Astrocyte of the spinal cord (primary cell): ENCODE results near the gene PXMP2.

Experiments
- DNase-seq: peaks from one replicate; pipeline ENCODE4 v3.0.0; 2011; ENCODE audit warnings: low read depth, low spot score
- H3K4me3 ChIP-seq: 2 replicates; pipeline ENCODE4 v1.5.1; 2011; ENCODE audit warnings: low read depth, mild to moderate bottlenecking, low read length, moderate library complexity
- in situ Hi-C: cut with HindIII; loops from 2 replicates; pipeline ENCODE4 v1.10.0; 2017; ENCODE audit warnings: low sequenced_read_pairs
- TF ChIP-seq, protein P1 (sequence below): IDR thresholded peaks from 2 replicates; pipeline ENCODE4 v1.5.1; 2012; ENCODE audit warnings: low read depth, mild to moderate bottlenecking, low read length, inconsistent platforms

The PXMP2 gene

DNA sequence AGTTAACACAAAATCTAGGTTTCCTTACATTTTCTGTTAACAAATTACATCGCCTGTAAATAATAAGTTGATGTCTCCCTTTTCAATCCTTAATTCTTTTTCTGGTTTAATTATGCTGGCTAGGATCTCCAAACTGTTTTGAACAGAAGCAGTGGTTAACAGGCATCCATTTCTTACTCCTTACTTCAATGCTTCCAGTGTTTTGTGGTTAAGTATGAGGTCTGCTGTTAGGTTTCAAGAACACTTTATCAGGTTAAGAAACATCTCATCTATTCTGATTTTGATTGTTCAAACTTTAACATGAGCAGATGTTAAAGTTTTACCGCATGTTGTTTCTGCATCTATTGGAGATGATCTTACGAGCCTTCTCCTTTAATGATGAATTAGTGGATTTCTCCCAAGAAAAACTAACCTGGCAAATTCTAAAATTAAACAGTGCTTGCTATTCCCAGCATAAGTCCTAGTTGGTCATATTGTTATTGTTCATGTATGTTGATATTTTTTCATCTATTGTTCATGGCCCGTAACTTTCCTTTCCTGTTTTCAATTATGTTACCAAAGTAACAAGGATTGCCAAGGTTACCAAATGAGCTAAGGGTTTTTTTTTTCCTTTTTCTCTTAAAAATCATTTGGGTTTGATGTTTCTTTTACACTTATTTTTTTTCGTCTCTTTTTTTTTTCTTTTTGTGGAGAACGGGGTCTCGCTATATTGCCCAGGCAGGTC is 33.7 kb upstream of the PXMP2 start:
- TF ChIP-seq, protein P1, sequence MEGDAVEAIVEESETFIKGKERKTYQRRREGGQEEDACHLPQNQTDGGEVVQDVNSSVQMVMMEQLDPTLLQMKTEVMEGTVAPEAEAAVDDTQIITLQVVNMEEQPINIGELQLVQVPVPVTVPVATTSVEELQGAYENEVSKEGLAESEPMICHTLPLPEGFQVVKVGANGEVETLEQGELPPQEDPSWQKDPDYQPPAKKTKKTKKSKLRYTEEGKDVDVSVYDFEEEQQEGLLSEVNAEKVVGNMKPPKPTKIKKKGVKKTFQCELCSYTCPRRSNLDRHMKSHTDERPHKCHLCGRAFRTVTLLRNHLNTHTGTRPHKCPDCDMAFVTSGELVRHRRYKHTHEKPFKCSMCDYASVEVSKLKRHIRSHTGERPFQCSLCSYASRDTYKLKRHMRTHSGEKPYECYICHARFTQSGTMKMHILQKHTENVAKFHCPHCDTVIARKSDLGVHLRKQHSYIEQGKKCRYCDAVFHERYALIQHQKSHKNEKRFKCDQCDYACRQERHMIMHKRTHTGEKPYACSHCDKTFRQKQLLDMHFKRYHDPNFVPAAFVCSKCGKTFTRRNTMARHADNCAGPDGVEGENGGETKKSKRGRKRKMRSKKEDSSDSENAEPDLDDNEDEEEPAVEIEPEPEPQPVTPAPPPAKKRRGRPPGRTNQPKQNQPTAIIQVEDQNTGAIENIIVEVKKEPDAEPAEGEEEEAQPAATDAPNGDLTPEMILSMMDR = no peak
- in situ Hi-C loops = no loop called here
- DNase-seq = no peak
- no peak overlapping the region for H3K4me3 ChIP-seq

DNA sequence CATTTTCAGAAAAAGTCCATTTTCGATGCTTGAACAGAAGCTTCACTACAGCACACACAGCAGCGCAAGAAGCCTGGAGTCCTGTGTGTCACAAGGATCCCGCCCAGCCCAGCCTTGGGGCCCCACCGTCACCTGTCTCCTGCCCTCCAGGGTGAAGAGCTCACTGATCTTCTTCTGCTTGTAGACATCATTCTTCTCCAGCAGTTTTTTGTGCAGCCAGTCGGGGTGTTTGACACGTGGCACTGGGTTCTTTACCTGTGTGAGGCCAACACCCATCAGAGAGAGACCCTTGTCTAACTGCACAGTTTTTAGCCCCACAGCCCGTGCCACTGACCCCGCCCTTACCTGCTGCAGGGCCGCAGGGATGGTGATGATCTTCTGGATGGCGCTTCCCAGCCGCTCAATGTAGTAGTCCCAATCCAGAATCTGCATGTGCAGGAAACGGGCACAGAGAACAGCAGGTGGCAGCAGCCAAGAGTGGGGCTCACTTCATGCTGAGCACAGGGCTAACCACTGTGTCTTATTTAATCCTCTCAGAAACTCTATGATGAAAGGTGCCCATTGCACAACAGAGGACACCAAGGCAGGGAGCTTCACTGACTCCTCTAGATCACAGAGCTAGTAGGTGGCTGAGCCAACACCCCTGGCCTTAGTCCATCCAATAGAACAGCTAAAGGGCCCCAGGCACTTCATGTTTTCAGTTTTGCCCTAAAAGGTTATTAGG is 30.2 kb upstream of the PXMP2 start:
- in situ Hi-C loops = no loop called here
- no peak overlapping the region for H3K4me3 ChIP-seq
- DNase-seq = no peak
- TF ChIP-seq, protein P1 = no peak

DNA sequence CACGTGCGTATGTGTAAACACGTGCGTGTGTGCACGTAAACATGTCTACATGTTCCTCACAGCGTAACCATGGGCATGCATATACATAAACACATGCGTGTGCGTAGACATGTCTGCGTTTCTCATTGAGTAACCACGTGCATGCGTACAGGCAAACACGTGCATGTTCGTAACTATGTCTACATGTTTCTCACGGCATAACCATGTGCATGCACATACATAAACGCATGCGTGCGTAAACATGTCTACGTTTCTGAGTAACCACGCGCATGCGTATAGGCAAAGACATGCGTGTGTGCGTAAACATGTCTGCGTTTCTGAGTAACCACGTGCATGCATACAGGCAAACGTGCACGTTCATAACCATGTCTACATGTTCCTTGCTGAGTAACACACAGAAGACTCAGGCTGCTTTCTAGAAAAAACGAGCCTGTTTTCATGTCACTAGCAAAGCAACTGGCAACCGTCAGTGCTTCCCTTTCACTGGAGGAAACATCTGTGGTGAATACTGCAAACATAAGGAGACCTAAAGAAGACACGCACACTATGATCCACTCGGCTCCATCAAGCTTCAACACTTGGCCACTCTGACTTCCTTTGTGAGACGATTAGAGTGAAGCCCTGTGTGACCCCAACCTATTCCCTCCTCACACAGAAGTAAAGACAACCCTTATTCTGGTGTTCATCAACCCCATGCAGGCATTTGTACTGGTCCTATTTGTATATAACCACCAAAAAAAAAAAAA is 29.1 kb upstream of the PXMP2 start:
- no peak for DNase-seq
- no peak overlapping the region for H3K4me3 ChIP-seq
- in situ Hi-C loops = no loop called here
- TF ChIP-seq, protein P1 = no peak

DNA sequence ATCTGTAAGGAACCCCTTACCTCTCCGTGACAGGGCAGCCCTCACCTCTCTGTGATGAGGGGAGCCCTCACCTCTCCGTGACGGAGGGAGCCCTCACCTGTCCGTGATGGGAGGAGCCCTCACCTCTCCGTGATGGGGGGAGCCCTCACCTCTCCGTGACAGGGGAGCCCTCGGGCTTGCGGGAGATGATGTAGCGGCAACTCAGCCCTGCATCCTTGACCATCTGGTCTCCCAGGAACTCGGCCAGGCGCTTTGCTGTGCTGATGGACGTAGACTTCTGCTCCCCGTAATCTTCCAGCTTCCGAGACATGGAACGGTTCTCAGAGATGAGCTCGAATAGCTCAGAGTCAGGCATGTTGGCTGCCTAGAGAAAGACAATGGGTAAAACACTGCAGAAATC is 28.2 kb upstream of the PXMP2 start:
- no peak overlapping the region for H3K4me3 ChIP-seq
- no peak for DNase-seq
- TF ChIP-seq, protein P1 = no peak
- in situ Hi-C loops = no loop called here

DNA sequence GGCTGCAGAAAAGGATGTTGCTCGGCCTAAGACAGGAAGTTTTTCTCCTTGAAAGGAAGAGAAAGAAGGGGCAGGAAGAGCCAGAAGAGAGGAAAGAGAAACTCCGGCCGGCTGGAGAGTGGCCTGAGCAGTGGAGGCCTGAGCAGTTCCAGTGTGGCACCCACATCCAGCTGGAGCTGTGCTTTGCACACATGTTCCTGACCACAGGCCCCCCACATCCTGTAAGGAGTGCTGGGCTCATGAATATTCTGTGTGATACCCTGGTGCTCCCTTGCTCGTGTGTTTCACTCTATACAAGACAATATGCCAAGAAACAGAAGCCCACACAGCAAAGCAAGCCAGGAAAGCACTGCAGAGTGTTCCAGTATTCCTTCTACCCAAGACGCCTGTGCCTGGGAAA is 27.3 kb upstream of the PXMP2 start:
- H3K4me3 ChIP-seq = no peak overlapping the region
- TF ChIP-seq, protein P1 = no peak
- in situ Hi-C loops = no loop called here
- DNase-seq = no peak

DNA sequence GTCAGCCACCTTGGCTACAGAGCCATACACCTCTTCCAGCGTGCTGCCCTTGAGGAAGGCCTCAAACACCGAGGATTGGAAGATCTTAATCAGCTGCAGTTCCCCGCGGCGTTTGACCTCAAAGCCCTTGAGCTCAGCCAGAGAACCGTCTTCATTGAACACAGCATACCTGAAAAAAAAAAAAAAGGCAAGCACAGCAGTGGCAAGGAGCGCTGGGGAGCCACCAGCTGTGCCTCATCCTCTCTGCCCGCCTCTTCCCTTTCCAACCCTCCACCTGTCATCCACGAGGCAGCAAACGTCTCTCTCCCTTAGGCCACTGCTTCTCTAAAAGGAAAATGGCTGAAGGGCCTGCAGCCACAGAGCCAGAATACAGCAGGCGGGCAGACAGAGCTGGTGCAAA is 26.4 kb upstream of the PXMP2 start:
- DNase-seq = no peak
- in situ Hi-C loops = no loop called here
- no peak overlapping the region for H3K4me3 ChIP-seq
- TF ChIP-seq, protein P1 = no peak
